HCT116 (cell line): ENCODE data around the gene IGFN1. TPM values are rescaled to one million over a fixed set of nuclear protein-coding genes. Genes with fewer than 3 reads are reported as not detected.
A peak's percentile ranks its signal among the peaks of the same experiment; 100 is the strongest.

Source experiments
- ATAC-seq: fragments of 200-7000 bp; cut with Tn5 transposase; 2 replicates; pipeline ENCODE4 v1.9.1; 2020; ENCODE audit warnings: mild to moderate bottlenecking, moderate library complexity
- BruUV-seq: library from RNA; stranded (reverse); fragments of 400-500 nt; replicated peaks from 2 replicates; lab custom pipeline; 2021; lab: Mats Ljungman, UMichigan
- CTCF ChIA-PET: fragments of 300-600 bp; sonication (Branson Sonifier 250); formaldehyde crosslinking; loops from one replicate; lab custom pipeline; 2021; ENCODE audit warnings: antibody characterized with exemption; lab: Charles Lee
- POLR2A ChIA-PET: fragments of 300-600, 350-600 bp; sonication (Branson Sonifier 250); formaldehyde crosslinking; loops from one replicate; lab custom pipeline; 2021; ENCODE audit warnings: antibody characterized with exemption; lab: Charles Lee
- RAD21 ChIA-PET, 2 experiments: fragments of 300-600 bp; sonication (Branson Sonifier 250); formaldehyde crosslinking; loops; one replicate each; lab custom pipeline; 2023; ENCODE audit warnings: low total read pairs in 2 of 2; ENCODE audit not compliant: uncharacterized antibody in 2 of 2, unreplicated experiment in 2 of 2, low non-redundant PET in 1 of 2; lab: Charles Lee
- DNase-seq: peaks from one replicate; pipeline ENCODE4 v3.0.0-alpha.2; 2010; ENCODE audit warnings: low read depth, low spot score
- H2AFZ ChIP-seq: fragments of 200-600 bp; shearing (Covaris generic), sonication (generic); 2 replicates; pipeline ENCODE4 v1.6.1; 2017; ENCODE audit warnings: low read depth, mixed run types, mixed read lengths, antibody characterized with exemption, low read length; ENCODE audit not compliant: poor library complexity, severe bottlenecking
- H3K27ac ChIP-seq: 2 replicates; pipeline ENCODE4 v1.5.1; 2012; ENCODE audit warnings: low read depth, low read length
- H3K27me3 ChIP-seq: fragments of 200-600 bp; sonication (generic); 2 replicates; pipeline ENCODE4 v1.6.1; 2016; ENCODE audit warnings: mixed run types, low read length, mixed read lengths; ENCODE audit not compliant: insufficient read depth
- H3K36me3 ChIP-seq, 2 experiments: fragments of 200-500 bp in 1 of 2; fragments of 200-600 bp in 1 of 2; sonication (Bioruptor generic) in 1 of 2; sonication (generic) in 1 of 2; 2 replicates each; pipeline versions ENCODE4 v1.5.1 to v1.6.1; 2014 to 2016; ENCODE audit warnings: low read length in 2 of 2, inconsistent platforms in 1 of 2, mixed read lengths in 1 of 2, mixed run types in 1 of 2; ENCODE audit not compliant: insufficient read depth in 2 of 2, control insufficient read depth in 1 of 2
- H3K4me1 ChIP-seq, 2 experiments: fragments of 200-600 bp in 1 of 2; sonication (generic) in 1 of 2; 2 replicates each; pipeline versions ENCODE4 v1.5.1 to v1.6.1; 2012 to 2017; ENCODE audit warnings: low read length in 2 of 2, inconsistent platforms in 1 of 2, mild to moderate bottlenecking in 1 of 2, mixed read lengths in 1 of 2, mixed run types in 1 of 2, moderate library complexity in 1 of 2; ENCODE audit not compliant: insufficient read depth in 2 of 2, control insufficient read depth in 1 of 2
- H3K4me2 ChIP-seq: fragments of 200-600 bp; sonication (generic); 2 replicates; pipeline ENCODE4 v1.6.1; 2017; ENCODE audit warnings: mixed run types, low read length, mixed read lengths
- H3K4me3 ChIP-seq, 2 experiments: fragments of 200-600 bp in 1 of 2; sonication (generic) in 1 of 2; replicated peaks in 1 of 2; 2 replicates each; pipeline ENCODE4 v1.5.1; 2011 to 2016; ENCODE audit warnings: low read length in 2 of 2, control low read depth in 1 of 2, low read depth in 1 of 2, mild to moderate bottlenecking in 1 of 2, mixed read lengths in 1 of 2, mixed run types in 1 of 2
- H3K79me2 ChIP-seq: fragments of 200-600 bp; sonication (generic); 2 replicates; pipeline ENCODE4 v1.6.1; 2017; ENCODE audit warnings: mild to moderate bottlenecking, mixed run types, low read length, moderate library complexity, mixed read lengths; ENCODE audit not compliant: insufficient read depth
- H3K9ac ChIP-seq: fragments of 200-600 bp; sonication (generic); 2 replicates; pipeline ENCODE4 v1.6.1; 2016; ENCODE audit warnings: low read length, mixed read lengths
- H3K9me2 ChIP-seq: fragments of 200-600 bp; sonication (generic), shearing (Covaris generic); 2 replicates; pipeline ENCODE4 v1.6.1; 2017; ENCODE audit warnings: mixed run types, mild to moderate bottlenecking, moderate library complexity; ENCODE audit not compliant: insufficient read depth
- H3K9me3 ChIP-seq, 2 experiments: fragments of 200-500 bp in 1 of 2; fragments of 200-600 bp in 1 of 2; sonication (Bioruptor generic) in 1 of 2; sonication (generic) in 1 of 2; 2 replicates each; pipeline ENCODE4 v1.6.1; 2014 to 2017; ENCODE audit warnings: low read length in 2 of 2, mixed read lengths in 2 of 2, inconsistent platforms in 1 of 2, low read depth in 1 of 2, mild to moderate bottlenecking in 1 of 2, mixed run types in 1 of 2, moderate library complexity in 1 of 2; ENCODE audit not compliant: control insufficient read depth in 1 of 2, insufficient read depth in 1 of 2
- H4K20me1 ChIP-seq: fragments of 200-600 bp; sonication (generic), shearing (Covaris generic); 2 replicates; pipeline ENCODE4 v1.6.1; 2017; ENCODE audit warnings: mixed run types, mild to moderate bottlenecking, moderate library complexity; ENCODE audit not compliant: insufficient read depth
- CEBPB ChIP-seq: IDR thresholded peaks from 2 replicates; pipeline ENCODE4 v1.6.1; 2012; ENCODE audit warnings: low read depth
- FOSL1 ChIP-seq: IDR thresholded peaks from 2 replicates; pipeline ENCODE4 v1.6.1; 2012; ENCODE audit warnings: low read depth
- JUND ChIP-seq: IDR thresholded peaks from 2 replicates; pipeline ENCODE4 v1.6.1; 2012
- SP1 ChIP-seq: IDR thresholded peaks from 2 replicates; pipeline ENCODE4 v1.6.1; 2012; ENCODE audit warnings: low read depth
- SRF ChIP-seq: IDR thresholded peaks from 2 replicates; pipeline ENCODE4 v1.6.1; 2012; ENCODE audit warnings: low read depth
- TCF7L2 ChIP-seq: IDR thresholded peaks from 2 replicates; pipeline ENCODE4 v1.7.0; 2011; ENCODE audit warnings: borderline replicate concordance, inconsistent platforms; ENCODE audit not compliant: insufficient read depth, insufficient read length; ENCODE audit errors: extremely low read depth
- ZFX ChIP-seq: fragments of 450-650 bp; IDR thresholded peaks from 2 replicates; pipeline ENCODE4 v1.6.1; 2017
- intact Hi-C: fragments of 100-400 bp; cut with micrococcal nuclease; formaldehyde crosslinking; loops from 2 replicates; pipeline ENCODE4 v1.10.0; 2022
- total RNA-seq: library from RNA; stranded (reverse); gene quantifications from one replicate; pipeline ENCODE4 v1.2.1, GENCODE V29; 2021; ENCODE audit not compliant: unreplicated experiment
- TF ChIP-seq, protein P1 (sequence below): IDR thresholded peaks from 2 replicates; pipeline ENCODE4 v1.6.1; 2012
- TF ChIP-seq, protein P2 (sequence below), 3 experiments: fragments of 200-600 bp in 1 of 3; sonication (generic) in 1 of 3; IDR thresholded peaks in 2 of 3; conservative IDR thresholded peaks in 1 of 3; 2 replicates each; pipeline ENCODE4 v1.5.1; 2012 to 2017; ENCODE audit warnings: low read depth in 2 of 3, low read length in 2 of 3, antibody characterized with exemption in 1 of 3, borderline replicate concordance in 1 of 3, control low read depth in 1 of 3, mild to moderate bottlenecking in 1 of 3, mixed read lengths in 1 of 3, mixed run types in 1 of 3, moderate library complexity in 1 of 3; ENCODE audit not compliant: insufficient read depth in 1 of 3

The IGFN1 gene
- total RNA-seq, 1 experiment from 2014 or later = not detected

DNA sequence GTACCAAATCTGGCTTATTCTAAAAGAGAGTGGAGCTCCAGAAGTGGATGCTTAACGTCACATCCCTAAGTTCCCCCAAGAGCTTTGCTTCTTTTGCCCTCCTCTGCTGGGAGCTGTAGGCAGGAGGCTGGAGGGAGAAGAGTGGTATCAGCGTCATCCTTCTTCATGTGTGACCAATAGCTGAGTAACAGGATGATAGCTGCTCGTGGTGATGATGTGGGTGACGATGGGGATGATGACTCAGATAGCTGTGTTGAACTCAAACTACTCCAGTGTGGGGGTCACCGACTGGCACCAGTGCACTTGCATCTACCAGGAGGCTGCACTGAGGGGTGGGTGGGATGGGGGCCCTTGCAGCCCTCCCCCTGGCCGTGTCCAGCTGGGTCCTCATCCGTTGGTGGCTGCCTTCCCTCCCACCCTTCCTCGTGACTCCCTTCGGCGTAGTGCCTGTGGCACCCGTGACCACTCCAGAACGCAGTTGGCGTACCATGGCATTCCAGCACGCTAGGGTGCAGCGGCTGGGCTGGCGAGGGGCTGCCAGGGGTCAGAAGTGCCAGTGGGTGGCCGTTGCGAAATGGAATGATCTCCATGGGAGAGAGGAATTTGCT is 1.1 kb downstream of the IGFN1 start:
- ChIA-PET RAD21 (no interaction called here), POLR2A (interaction anchor here (0.6 kb wide), 1 partner anchor 16 kb away, joined by 3 read pairs; no protein-coding TSS in a partner anchor), CTCF (interaction anchor here (1.5 kb wide), 1 partner anchor 31 kb away, joined by 5 read pairs; no protein-coding TSS in a partner anchor)
- H4K20me1 ChIP-seq = no peaks in the 10 kb centered on the region
- peaks cover 0 to 15% of the 10 kb centered on the region in 2 experiments; a peak in 2 of 4 replicates for H3K4me1 ChIP-seq
- H3K79me2 ChIP-seq = no peaks in the 10 kb centered on the region
- ATAC-seq = peak; percentile 73; the same call in 1 of the 2 replicates
- no peaks in the 10 kb centered on the region for H3K9me3 ChIP-seq
- no peak overlapping the region for H3K27ac ChIP-seq
- peak; percentile 32 for DNase-seq
- H3K9ac ChIP-seq = no peak overlapping the region
- intact Hi-C loops = no loop called here
- H3K4me2 ChIP-seq = peak overlapping the region; percentile 40; the same call in 1 of the 2 replicates
- H3K4me3 ChIP-seq = no peak overlapping the region
- H2AFZ ChIP-seq = no peak overlapping the region
- TF ChIP-seq CEBPB (no peak), JUND (peak; percentile 56; the same call in 1 of the 2 replicates), SP1 (no peak), SRF (no peak), TCF7L2 (no peak), ZFX (no peak), FOSL1 (peak; percentile 71)
- TF ChIP-seq, protein P1, sequence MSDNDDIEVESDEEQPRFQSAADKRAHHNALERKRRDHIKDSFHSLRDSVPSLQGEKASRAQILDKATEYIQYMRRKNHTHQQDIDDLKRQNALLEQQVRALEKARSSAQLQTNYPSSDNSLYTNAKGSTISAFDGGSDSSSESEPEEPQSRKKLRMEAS = no peak
- TF ChIP-seq, protein P2, sequence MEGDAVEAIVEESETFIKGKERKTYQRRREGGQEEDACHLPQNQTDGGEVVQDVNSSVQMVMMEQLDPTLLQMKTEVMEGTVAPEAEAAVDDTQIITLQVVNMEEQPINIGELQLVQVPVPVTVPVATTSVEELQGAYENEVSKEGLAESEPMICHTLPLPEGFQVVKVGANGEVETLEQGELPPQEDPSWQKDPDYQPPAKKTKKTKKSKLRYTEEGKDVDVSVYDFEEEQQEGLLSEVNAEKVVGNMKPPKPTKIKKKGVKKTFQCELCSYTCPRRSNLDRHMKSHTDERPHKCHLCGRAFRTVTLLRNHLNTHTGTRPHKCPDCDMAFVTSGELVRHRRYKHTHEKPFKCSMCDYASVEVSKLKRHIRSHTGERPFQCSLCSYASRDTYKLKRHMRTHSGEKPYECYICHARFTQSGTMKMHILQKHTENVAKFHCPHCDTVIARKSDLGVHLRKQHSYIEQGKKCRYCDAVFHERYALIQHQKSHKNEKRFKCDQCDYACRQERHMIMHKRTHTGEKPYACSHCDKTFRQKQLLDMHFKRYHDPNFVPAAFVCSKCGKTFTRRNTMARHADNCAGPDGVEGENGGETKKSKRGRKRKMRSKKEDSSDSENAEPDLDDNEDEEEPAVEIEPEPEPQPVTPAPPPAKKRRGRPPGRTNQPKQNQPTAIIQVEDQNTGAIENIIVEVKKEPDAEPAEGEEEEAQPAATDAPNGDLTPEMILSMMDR (IDR thresholded peaks at IDR 0.05 in 2 of 3, conservative IDR thresholded peaks at IDR 0.05 in 1 of 3; ENCODE audit: borderline replicate concordance in 1 of 3, insufficient read depth in 1 of 3, low read depth in 2 of 3, low read length in 2 of 3) = no peak
- no peaks in the 10 kb centered on the region for H3K36me3 ChIP-seq
- H3K9me2 ChIP-seq = no peaks in the 10 kb centered on the region
- BruUV-seq = no TSS peak
- H3K27me3 ChIP-seq = peaks cover 6% of the 10 kb centered on the region; the same call in 1 of the 2 replicates
